ENCODE data around the gene CHRNA7.
A peak's percentile ranks its signal among the peaks of the same experiment; 100 is the strongest.

Gene CHRNA7

DNA sequence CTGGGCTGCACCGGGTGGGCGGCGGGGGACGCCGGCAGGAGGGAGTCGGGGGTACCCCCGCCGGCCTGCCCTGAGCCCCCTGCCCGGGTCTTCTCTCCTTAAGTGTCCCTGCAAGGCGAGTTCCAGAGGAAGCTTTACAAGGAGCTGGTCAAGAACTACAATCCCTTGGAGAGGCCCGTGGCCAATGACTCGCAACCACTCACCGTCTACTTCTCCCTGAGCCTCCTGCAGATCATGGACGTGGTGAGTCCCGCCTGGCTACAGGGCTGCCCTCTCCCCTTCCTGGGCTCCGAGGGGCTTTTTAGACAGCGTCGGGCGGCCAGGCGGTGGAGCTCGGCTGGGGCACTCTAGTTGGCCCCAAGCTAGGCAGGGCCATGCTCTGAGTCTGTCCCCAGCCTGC lies 480 bp downstream of the CHRNA7 start:
- Histone ChIP-seq H4K8ac (ENCODE audit: low read depth, low read length) (no peak overlapping the region), H2BK120ac (ENCODE audit: low read depth, low read length) (no peak overlapping the region), H3K18ac (ENCODE audit: low read length) (peak overlapping the region; percentile 76), H3K4me2 (ENCODE audit: low read length) (peak overlapping the region; percentile 81), H3K4ac (ENCODE audit: low read depth, low read length) (no peak overlapping the region), H2AK5ac (ENCODE audit: low read length) (no peak overlapping the region), H2BK5ac (ENCODE audit: low read length) (no peak overlapping the region), H4K5ac (ENCODE audit: low read length) (no peak overlapping the region), H2BK15ac (replicated peaks; ENCODE audit: low read depth) (peak overlapping the region; percentile 57), H3K36me3 (ENCODE audit: control insufficient read depth, insufficient read depth, low read length) (no peaks in the 10 kb centered on the region), H3K4me1 (ENCODE audit: control insufficient read depth, low read depth, low read length) (no peaks in the 10 kb centered on the region), H3K56ac (ENCODE audit: low read length) (peak overlapping the region; percentile 93), H3K27ac (ENCODE audit: low read depth, low read length) (no peak overlapping the region), H3K23ac (ENCODE audit: low read length) (no peak overlapping the region), H3K4me3 (ENCODE audit: low read length) (peak overlapping the region; percentile 76), H3K27me3 (ENCODE audit: insufficient read depth, low read length, poor library complexity) (no peaks in the 10 kb centered on the region), H3K79me1 (ENCODE audit: low read length) (no peaks in the 10 kb centered on the region), H3K9ac (ENCODE audit: low read length) (peak overlapping the region; percentile 79), H3K79me2 (ENCODE audit: control insufficient read depth, insufficient read depth, low read length) (no peaks in the 10 kb centered on the region)
- no CpG with 5 or more reads among the region's 21 CpGs for WGBS (ENCODE audit: extremely low coverage, insufficient coverage, low lambda C conversion rate)
- peak; percentile 52 for DNase-seq

DNA sequence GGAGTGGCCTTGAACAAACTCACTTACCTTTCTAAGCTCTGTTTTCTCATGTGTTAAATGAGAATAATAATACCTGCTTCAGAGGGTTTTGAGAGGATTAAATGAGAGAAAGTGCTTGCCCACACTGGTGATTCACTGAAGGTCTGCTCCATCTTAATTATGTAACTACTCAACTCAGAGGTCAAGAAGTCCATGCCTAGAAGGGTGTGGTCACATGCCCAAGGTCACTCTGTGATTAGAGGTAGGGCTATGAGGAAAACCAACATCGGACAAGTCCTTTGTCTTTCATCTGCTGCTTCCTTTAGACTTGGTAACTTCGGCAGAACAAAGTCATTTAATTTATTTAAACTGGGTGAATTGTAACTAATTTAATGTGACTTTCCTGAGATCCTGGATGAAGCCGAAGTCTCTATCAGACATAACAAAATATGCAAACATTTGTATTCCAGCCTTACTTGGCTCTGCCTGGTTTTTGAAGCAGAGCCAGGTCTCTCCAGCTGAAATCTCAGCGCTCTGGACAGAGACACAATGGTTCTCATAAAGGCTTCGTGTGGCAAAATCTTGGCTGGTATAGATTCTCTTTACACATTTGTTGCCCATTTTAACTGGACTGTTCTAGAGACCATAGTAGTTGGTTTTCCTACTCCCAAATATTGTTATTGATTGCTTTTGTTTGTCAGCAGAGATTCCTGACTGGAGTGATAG lies 3.0 kb downstream of the CHRNA7 start:
- Histone ChIP-seq H3K79me2 (ENCODE audit: control insufficient read depth, insufficient read depth, low read length) (no peaks in the 10 kb centered on the region), H4K8ac (ENCODE audit: low read depth, low read length) (no peak overlapping the region), H3K18ac (ENCODE audit: low read length) (no peak overlapping the region), H2AK5ac (ENCODE audit: low read length) (no peak overlapping the region), H3K79me1 (ENCODE audit: low read length) (no peaks in the 10 kb centered on the region), H3K4me3 (ENCODE audit: low read length) (no peak overlapping the region), H3K36me3 (ENCODE audit: control insufficient read depth, insufficient read depth, low read length) (no peaks in the 10 kb centered on the region), H3K9ac (ENCODE audit: low read length) (no peak overlapping the region), H4K5ac (ENCODE audit: low read length) (no peak overlapping the region), H3K4me1 (ENCODE audit: control insufficient read depth, low read depth, low read length) (no peaks in the 10 kb centered on the region), H3K27ac (ENCODE audit: low read depth, low read length) (no peak overlapping the region), H3K27me3 (ENCODE audit: insufficient read depth, low read length, poor library complexity) (no peaks in the 10 kb centered on the region), H2BK120ac (ENCODE audit: low read depth, low read length) (no peak overlapping the region), H3K23ac (ENCODE audit: low read length) (no peak overlapping the region), H2BK5ac (ENCODE audit: low read length) (no peak overlapping the region), H2BK15ac (replicated peaks; ENCODE audit: low read depth) (no peak overlapping the region), H3K4ac (ENCODE audit: low read depth, low read length) (no peak overlapping the region), H3K4me2 (ENCODE audit: low read length) (no peak overlapping the region), H3K56ac (ENCODE audit: low read length) (no peak overlapping the region)
- no CpG with 5 or more reads among the region's 5 CpGs for WGBS (ENCODE audit: extremely low coverage, insufficient coverage, low lambda C conversion rate)
- DNase-seq: no peak

DNA sequence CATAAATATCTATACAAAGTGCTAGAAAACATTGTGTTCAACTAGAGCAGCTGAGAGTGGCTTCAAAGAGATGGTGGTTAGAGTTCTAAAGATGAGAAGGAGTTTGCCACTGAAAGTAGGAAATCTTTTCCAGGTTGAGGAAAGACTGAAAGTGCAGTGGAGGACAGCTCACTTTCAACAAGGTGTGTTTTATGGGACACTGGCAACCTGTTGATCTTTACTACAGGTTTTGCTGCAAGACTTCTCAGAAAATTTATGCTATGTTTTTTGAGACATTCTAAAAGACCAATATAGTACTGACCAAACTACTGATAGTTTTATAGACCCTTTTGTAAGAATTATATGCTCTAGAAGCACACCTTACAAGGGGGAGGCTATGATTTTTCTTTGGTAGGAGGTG lies 3.8 kb downstream of the CHRNA7 start:
- no peak overlapping the region for H3K18ac ChIP-seq (ENCODE audit: low read length)
- H4K8ac ChIP-seq (ENCODE audit: low read depth, low read length): no peak overlapping the region
- H4K5ac ChIP-seq (ENCODE audit: low read length): no peak overlapping the region
- DNase-seq: no peak
- no peak overlapping the region for H3K4me3 ChIP-seq (ENCODE audit: low read length)
- no peak overlapping the region for H2AK5ac ChIP-seq (ENCODE audit: low read length)
- no peak overlapping the region for H2BK15ac ChIP-seq (replicated peaks; ENCODE audit: low read depth)
- no peak overlapping the region for H3K9ac ChIP-seq (ENCODE audit: low read length)
- H3K79me2 ChIP-seq (ENCODE audit: control insufficient read depth, insufficient read depth, low read length): no peaks in the 10 kb centered on the region
- no peaks in the 10 kb centered on the region for H3K27me3 ChIP-seq (ENCODE audit: insufficient read depth, low read length, poor library complexity)
- no peaks in the 10 kb centered on the region for H3K36me3 ChIP-seq (ENCODE audit: control insufficient read depth, insufficient read depth, low read length)
- no peak overlapping the region for H3K4me2 ChIP-seq (ENCODE audit: low read length)
- no peak overlapping the region for H2BK120ac ChIP-seq (ENCODE audit: low read depth, low read length)
- no peak overlapping the region for H3K4ac ChIP-seq (ENCODE audit: low read depth, low read length)
- no peak overlapping the region for H3K27ac ChIP-seq (ENCODE audit: low read depth, low read length)
- no peak overlapping the region for H3K23ac ChIP-seq (ENCODE audit: low read length)
- H2BK5ac ChIP-seq (ENCODE audit: low read length): no peak overlapping the region
- no peak overlapping the region for H3K56ac ChIP-seq (ENCODE audit: low read length)
- H3K79me1 ChIP-seq (ENCODE audit: low read length): no peaks in the 10 kb centered on the region
- H3K4me1 ChIP-seq (ENCODE audit: control insufficient read depth, low read depth, low read length): no peaks in the 10 kb centered on the region

DNA sequence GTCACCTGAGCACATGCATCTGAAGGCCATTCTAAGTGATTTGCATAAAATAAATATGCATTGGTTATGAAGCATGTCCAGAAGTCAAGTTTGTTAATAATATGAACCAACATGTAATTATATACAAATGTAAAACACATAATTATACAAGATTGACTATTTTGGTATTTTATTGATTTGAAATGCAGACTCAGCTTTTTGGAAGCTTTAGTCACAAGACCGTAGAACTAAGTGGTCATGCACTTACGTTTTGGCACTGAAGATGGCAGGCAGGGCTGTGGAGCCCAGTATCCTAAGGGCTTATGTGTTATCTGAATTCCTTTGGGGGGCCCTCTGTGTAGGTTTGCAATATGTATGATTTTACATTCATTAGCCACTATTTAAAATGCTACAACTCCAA lies 5.0 kb downstream of the CHRNA7 start:
- Histone ChIP-seq H2AK5ac (ENCODE audit: low read length) (no peak overlapping the region), H3K9ac (ENCODE audit: low read length) (no peak overlapping the region), H2BK120ac (ENCODE audit: low read depth, low read length) (no peak overlapping the region), H3K18ac (ENCODE audit: low read length) (no peak overlapping the region), H3K79me1 (ENCODE audit: low read length) (no peaks in the 10 kb centered on the region), H4K8ac (ENCODE audit: low read depth, low read length) (no peak overlapping the region), H3K27me3 (ENCODE audit: insufficient read depth, low read length, poor library complexity) (no peaks in the 10 kb centered on the region), H3K56ac (ENCODE audit: low read length) (no peak overlapping the region), H2BK5ac (ENCODE audit: low read length) (no peak overlapping the region), H3K36me3 (ENCODE audit: control insufficient read depth, insufficient read depth, low read length) (no peaks in the 10 kb centered on the region), H3K4me1 (ENCODE audit: control insufficient read depth, low read depth, low read length) (no peaks in the 10 kb centered on the region), H3K27ac (ENCODE audit: low read depth, low read length) (no peak overlapping the region), H3K23ac (ENCODE audit: low read length) (no peak overlapping the region), H4K5ac (ENCODE audit: low read length) (no peak overlapping the region), H2BK15ac (replicated peaks; ENCODE audit: low read depth) (no peak overlapping the region), H3K79me2 (ENCODE audit: control insufficient read depth, insufficient read depth, low read length) (no peaks in the 10 kb centered on the region), H3K4ac (ENCODE audit: low read depth, low read length) (no peak overlapping the region), H3K4me3 (ENCODE audit: low read length) (no peak overlapping the region), H3K4me2 (ENCODE audit: low read length) (no peak overlapping the region)
- no CpG with 5 or more reads among the region's 2 CpGs for WGBS (ENCODE audit: extremely low coverage, insufficient coverage, low lambda C conversion rate)
- no peak for DNase-seq

DNA sequence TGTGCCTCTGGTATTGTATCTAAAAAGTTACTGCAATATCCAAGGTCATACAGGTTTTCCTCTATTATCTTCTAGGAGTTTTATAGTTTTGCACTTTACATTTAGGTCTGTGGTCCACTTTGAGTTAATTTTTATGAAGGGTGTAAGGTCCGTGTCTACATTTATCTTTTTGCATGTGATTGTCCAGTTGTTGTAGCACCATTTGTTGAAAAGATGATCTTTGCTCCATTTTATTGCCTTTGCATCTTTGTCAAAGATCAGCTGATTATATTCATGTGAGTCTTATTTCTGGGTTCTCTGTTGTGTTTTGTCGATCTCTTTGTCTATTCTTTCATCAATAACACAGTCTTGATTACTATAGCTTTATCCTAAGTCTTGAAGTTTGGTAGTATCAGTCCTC lies 6.7 kb downstream of the CHRNA7 start:
- Histone ChIP-seq H3K27me3 (ENCODE audit: insufficient read depth, low read length, poor library complexity) (no peaks in the 10 kb centered on the region), H3K4me1 (ENCODE audit: control insufficient read depth, low read depth, low read length) (no peaks in the 10 kb centered on the region), H2BK5ac (ENCODE audit: low read length) (no peak overlapping the region), H2AK5ac (ENCODE audit: low read length) (no peak overlapping the region), H3K56ac (ENCODE audit: low read length) (no peak overlapping the region), H3K27ac (ENCODE audit: low read depth, low read length) (no peak overlapping the region), H3K4me2 (ENCODE audit: low read length) (no peak overlapping the region), H3K23ac (ENCODE audit: low read length) (no peak overlapping the region), H3K18ac (ENCODE audit: low read length) (no peak overlapping the region), H4K8ac (ENCODE audit: low read depth, low read length) (no peak overlapping the region), H3K9ac (ENCODE audit: low read length) (no peak overlapping the region), H3K4ac (ENCODE audit: low read depth, low read length) (no peak overlapping the region), H3K79me1 (ENCODE audit: low read length) (no peaks in the 10 kb centered on the region), H3K79me2 (ENCODE audit: control insufficient read depth, insufficient read depth, low read length) (no peaks in the 10 kb centered on the region), H2BK120ac (ENCODE audit: low read depth, low read length) (no peak overlapping the region), H3K36me3 (ENCODE audit: control insufficient read depth, insufficient read depth, low read length) (no peaks in the 10 kb centered on the region), H2BK15ac (replicated peaks; ENCODE audit: low read depth) (no peak overlapping the region), H4K5ac (ENCODE audit: low read length) (no peak overlapping the region), H3K4me3 (ENCODE audit: low read length) (no peak overlapping the region)
- no peak for DNase-seq
- no CpG with 5 or more reads among the region's 2 CpGs for WGBS (ENCODE audit: extremely low coverage, insufficient coverage, low lambda C conversion rate)

DNA sequence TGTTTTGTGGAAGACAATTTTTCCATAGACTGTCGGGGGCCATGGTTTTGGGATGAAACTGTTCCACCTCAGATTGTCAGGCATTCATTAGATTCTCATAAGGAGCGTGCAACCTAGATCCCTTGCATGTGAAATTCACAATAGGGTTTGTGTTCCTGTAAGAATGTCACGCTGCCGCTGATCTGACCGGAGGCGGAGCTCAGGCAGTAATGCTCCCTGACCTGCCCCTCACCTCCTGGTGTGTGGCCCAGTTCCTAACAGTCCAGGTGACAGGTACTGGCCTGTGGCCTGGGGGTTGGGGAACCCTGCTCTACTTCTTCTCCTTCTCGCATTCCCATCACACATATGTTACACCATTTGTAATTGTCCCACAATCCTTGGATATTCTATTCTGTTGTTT lies 11.0 kb downstream of the CHRNA7 start:
- no peak overlapping the region for H4K8ac ChIP-seq (ENCODE audit: low read depth, low read length)
- no peak overlapping the region for H3K4me3 ChIP-seq (ENCODE audit: low read length)
- no peak overlapping the region for H4K5ac ChIP-seq (ENCODE audit: low read length)
- H3K79me2 ChIP-seq (ENCODE audit: control insufficient read depth, insufficient read depth, low read length): no peaks in the 10 kb centered on the region
- H2BK120ac ChIP-seq (ENCODE audit: low read depth, low read length): no peak overlapping the region
- H3K23ac ChIP-seq (ENCODE audit: low read length): no peak overlapping the region
- H3K4me1 ChIP-seq (ENCODE audit: control insufficient read depth, low read depth, low read length): no peaks in the 10 kb centered on the region
- H3K79me1 ChIP-seq (ENCODE audit: low read length): no peaks in the 10 kb centered on the region
- no peak overlapping the region for H3K27ac ChIP-seq (ENCODE audit: low read depth, low read length)
- H2AK5ac ChIP-seq (ENCODE audit: low read length): no peak overlapping the region
- no peak overlapping the region for H2BK5ac ChIP-seq (ENCODE audit: low read length)
- no peak for DNase-seq
- no peak overlapping the region for H3K9ac ChIP-seq (ENCODE audit: low read length)
- H3K56ac ChIP-seq (ENCODE audit: low read length): no peak overlapping the region
- H3K27me3 ChIP-seq (ENCODE audit: insufficient read depth, low read length, poor library complexity): no peaks in the 10 kb centered on the region
- no peak overlapping the region for H3K18ac ChIP-seq (ENCODE audit: low read length)
- no peak overlapping the region for H3K4me2 ChIP-seq (ENCODE audit: low read length)
- WGBS (ENCODE audit: extremely low coverage, insufficient coverage, low lambda C conversion rate): no CpG with 5 or more reads among the region's 7 CpGs
- no peak overlapping the region for H2BK15ac ChIP-seq (replicated peaks; ENCODE audit: low read depth)
- no peak overlapping the region for H3K4ac ChIP-seq (ENCODE audit: low read depth, low read length)
- no peaks in the 10 kb centered on the region for H3K36me3 ChIP-seq (ENCODE audit: control insufficient read depth, insufficient read depth, low read length)
